HG02938 (cell line): ENCODE measurements around the gene HYOU1.
"Not testable (repeated sequence)": the region's sequence is repeated elsewhere in the genome, so short reads cannot be mapped to it uniquely, and the experiment has no call there.

Experiments
- ATAC-seq: cut with Tn5 transposase; IDR thresholded peaks from one replicate; pipeline ENCODE4 v1.9.1; 2021; ENCODE audit warnings: mild to moderate bottlenecking, moderate library complexity; ENCODE audit not compliant: unreplicated experiment

HYOU1 gene, protein sequence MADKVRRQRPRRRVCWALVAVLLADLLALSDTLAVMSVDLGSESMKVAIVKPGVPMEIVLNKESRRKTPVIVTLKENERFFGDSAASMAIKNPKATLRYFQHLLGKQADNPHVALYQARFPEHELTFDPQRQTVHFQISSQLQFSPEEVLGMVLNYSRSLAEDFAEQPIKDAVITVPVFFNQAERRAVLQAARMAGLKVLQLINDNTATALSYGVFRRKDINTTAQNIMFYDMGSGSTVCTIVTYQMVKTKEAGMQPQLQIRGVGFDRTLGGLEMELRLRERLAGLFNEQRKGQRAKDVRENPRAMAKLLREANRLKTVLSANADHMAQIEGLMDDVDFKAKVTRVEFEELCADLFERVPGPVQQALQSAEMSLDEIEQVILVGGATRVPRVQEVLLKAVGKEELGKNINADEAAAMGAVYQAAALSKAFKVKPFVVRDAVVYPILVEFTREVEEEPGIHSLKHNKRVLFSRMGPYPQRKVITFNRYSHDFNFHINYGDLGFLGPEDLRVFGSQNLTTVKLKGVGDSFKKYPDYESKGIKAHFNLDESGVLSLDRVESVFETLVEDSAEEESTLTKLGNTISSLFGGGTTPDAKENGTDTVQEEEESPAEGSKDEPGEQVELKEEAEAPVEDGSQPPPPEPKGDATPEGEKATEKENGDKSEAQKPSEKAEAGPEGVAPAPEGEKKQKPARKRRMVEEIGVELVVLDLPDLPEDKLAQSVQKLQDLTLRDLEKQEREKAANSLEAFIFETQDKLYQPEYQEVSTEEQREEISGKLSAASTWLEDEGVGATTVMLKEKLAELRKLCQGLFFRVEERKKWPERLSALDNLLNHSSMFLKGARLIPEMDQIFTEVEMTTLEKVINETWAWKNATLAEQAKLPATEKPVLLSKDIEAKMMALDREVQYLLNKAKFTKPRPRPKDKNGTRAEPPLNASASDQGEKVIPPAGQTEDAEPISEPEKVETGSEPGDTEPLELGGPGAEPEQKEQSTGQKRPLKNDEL

DNA sequence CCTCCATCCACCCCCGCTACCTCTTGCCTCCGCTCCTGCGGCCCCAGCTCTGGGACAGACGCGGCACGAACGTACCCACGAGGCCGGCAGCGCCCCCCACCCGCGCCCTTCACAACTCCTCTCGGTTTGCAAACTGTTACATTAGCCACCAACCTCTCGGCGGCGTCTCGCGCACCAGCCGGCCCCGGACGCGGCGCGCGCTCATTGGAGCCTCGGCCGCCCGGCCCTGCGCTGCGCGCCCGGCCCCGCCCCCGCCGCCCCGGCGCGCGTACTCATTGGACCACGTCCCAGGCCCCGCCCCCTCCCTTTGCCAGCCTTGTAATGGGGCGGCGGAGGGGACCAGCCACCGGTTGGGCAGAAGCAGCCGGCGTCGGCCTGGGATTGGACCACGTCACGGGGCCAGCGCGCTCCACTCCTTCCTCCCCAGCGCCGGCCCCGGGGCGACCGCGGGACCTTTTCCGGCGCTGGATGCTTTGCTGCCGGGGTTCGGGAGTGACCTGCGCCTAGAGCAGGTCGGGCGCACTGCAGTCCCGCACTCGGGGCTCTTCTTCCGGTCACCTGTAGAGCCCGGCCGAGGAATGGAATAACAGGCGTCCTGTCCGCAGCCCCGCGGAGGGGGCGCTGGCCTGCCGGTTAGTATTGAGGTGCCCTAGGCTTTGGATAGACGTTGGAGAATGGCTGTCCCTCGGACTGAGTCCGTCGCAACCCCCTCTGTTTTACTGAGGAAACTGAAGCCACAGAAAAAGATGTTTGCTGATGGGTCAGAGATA is at the start of gene HYOU1:
HYOU1 (minus strand) TSS at position 206 of the 770 bp plus-strand sequence. CDS start 1,045 bp downstream, outside the sequence.
- peak; percentile 84 for ATAC-seq

DNA sequence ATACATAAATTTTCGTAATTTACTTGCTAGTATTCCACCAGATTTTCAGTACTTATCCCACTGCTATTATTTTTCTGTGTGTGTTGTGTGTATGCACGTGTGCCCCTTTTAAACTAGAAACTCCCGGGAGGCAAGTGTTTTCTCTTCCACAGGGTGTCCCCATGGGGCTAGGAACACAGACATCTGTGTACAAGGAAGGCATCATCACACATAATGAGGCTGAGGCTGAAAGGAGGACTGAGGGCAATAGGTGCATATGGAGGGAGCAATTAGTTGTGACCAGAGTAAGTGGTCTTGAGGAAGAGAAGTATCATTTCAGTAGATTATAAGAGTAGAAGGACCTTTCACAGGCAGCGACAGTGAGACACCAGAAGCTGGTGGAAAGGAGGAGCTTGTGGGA is 46.8 kb upstream of the HYOU1 start:
- no peak for ATAC-seq

DNA sequence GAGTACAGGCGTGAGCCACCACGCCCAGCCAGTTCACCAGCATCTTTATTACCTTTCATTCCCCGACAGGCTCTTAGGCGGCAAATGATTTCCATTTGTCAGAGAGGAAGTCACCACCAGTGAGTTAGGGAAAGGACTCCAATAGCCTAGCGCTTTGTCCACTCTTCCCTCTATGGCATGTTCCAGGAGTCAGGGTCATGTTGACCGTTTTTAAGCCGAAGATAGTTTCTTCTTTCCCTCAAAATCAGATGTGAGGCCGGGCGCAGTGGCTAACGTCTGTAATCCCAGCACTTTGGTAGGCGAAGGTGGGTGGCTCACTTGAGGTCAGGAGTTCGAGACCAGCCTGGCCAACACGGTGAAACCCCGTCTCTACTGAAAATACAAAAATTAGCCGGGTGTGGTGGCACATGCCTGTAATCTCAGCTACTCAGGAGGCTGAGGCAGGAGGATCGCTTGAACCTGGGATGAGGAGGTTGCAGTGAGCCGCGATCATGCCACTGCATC is 46.2 kb upstream of the HYOU1 start:
- not testable (repeated sequence) for ATAC-seq

DNA sequence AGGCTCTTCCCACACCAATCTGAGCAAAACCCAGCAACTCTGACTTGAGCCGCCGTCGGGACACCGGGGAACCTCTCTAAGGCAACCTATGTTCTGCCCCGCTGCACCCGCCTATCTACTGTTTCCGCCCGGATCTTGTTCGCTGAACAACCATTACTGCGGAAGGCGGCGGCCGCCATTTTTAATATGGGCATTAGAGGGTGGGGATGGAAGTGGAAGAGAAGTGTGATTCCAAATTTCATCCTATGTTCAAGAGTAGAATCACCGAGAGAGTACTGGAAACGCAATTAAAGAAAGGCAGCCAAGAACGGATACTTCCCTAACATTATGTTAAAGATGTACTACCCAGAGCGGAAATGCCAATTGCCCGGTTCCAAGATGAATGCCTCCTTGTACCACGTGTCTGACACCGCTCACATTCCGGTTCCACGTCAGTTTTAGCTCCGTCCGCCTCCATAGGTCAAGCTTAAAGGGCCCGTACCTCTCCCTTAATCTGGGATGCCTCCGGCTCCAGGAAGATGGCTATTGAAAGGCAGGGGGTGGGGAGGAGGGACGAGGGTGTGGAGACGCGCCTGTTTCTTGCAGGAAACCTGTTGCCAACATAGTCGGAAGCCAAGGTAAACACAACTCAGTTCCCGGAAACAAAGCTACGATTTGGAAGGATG is 44.9 kb upstream of the HYOU1 start, which contains the start of gene DPAGT1:
DPAGT1 (minus strand) TSS at position 95 of the 665 bp plus-strand sequence. CDS start 198 bp downstream, outside the sequence.
- ATAC-seq, result peak; percentile 78

DNA sequence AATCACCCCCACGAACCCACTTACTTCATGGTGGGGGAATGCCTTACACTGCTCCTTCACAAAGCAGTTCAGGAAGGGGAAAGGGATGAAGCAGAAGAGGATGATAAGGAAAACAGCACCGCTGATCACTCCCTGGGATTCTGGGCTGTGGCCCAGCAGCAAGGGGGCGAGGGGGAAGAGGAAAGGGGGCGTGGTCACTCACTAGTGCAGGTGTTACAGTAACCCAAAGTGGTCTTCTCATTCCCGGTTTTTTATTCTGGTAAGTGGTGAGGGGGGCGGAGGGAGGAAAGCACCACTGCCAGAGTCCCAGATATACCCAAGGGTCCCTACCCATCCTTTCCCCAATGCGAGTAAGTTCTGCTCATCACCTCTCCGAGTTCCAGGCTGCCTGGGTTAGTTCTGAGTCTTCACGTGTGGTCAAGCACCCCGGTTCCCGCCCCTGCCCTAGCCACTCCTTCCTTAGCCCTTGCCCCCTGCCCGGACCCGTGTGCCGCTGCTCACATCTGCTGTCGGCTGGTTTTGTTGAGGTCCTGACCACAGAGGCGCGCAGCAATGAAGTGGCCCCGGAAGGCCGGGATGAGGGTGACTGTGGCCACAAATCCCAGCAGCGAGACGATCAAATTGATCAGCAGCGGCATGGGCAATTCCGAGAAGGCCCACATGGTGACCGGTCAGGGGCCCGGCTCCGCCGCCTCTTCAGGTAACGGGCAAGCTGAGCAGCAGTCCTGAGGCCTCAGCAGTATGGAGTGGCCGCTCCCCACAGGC is 44.2 kb upstream of the HYOU1 start:
- peak; percentile 12 for ATAC-seq

DNA sequence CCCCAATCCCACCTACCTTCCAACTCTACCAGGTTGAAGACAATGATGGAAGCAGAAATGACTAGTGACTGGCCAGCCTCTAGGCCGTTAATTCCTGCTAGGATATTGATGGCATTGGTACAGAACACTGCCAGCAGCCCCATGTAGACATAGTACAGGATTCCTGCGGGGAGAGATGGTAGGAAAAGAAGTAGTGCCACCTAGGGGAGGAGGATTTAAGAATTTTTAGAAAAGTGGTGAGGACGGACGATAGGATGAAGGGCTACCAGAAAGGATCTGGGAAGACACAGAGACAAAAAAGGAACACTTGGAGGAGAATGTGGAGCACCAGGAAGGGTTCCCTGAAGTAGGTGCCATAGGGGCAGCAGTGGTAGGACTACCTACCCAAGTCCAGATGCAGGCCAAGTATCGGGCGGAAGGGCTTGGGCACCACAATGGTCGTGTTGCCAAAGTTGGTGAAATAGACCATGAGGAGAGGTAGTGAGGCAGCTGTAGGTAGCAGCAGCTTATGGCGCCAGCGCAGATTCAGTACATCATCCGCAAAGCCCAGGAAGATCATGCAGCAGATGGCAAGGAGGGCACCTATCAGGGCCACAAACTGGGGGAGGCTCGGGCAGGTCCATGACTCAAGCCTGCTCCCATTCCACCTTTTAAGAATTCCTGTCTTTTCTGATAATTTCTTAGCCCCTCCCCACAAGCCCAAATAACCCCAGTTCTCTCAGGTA is 43.4 kb upstream of the HYOU1 start:
- no peak for ATAC-seq

DNA sequence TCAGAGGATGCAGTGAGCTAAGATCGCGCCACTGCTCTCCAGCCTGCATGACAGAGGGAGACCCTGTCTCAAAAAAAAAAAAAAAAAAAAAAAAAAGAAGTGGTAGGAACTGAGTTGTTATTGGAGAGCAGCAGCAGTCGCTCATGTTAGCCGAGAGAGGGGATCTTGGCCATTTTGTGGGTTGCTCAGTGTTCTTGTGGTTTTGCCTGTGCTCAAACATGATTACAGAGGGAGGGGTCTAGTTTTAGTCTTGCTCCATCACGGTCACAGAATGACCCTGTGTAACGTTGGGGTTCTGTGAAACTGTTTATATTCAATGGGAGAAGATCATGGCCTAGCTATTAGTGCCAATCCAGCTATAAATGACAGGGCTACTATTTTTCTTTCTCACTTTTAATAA is 42.7 kb upstream of the HYOU1 start:
- ATAC-seq, result no peak

DNA sequence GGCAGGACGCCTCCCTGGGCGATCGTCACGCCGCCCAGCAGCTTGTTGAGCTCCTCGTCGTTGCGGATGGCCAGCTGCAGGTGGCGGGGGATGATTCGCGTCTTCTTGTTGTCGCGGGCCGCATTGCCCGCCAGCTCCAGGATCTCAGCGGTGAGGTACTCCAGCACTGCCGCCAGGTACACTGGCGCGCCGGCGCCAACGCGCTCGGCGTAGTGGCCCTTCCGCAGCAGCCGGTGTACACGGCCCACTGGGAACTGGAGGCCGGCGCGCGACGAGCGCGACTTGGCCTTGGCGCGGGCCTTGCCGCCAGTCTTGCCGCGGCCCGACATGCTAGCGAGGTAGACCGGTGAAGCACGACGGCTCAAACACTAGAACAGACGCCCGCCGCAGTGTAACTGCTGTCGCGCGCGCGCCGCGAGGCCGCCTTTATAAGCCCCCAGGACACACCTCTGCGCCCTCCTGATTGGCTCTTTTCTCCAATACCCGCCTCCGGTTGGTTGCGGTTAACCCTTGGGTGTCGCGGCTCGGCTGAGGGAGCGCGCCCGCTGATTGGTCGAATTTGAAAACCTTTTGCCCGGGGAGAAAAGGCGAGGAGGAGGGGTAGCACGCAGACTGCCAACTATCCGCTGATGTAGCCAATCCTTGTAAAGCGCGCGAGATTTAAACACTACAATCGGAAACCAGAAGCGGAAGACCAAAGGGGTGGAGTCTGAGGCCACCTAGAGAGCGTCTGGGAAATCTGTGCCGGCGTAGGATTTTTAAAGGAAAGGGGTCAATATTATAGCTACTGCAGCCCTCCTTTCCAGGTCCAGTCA is 38.3 kb upstream of the HYOU1 start:
- peak; percentile 79 for ATAC-seq

DNA sequence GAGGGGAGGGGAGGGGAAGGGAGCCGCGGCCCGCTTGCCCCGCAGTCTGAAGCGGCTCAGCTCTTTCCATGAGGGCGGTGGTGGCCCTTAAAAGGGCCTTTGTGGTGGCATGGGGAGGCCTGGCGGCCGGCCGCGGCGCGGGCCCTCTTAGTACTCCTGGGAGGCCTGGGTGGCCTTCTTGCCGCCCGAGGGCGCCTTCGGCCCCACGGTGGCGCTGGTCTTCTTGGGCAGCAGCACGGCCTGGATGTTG is 37.7 kb upstream of the HYOU1 start:
- peak; percentile 30 for ATAC-seq

DNA sequence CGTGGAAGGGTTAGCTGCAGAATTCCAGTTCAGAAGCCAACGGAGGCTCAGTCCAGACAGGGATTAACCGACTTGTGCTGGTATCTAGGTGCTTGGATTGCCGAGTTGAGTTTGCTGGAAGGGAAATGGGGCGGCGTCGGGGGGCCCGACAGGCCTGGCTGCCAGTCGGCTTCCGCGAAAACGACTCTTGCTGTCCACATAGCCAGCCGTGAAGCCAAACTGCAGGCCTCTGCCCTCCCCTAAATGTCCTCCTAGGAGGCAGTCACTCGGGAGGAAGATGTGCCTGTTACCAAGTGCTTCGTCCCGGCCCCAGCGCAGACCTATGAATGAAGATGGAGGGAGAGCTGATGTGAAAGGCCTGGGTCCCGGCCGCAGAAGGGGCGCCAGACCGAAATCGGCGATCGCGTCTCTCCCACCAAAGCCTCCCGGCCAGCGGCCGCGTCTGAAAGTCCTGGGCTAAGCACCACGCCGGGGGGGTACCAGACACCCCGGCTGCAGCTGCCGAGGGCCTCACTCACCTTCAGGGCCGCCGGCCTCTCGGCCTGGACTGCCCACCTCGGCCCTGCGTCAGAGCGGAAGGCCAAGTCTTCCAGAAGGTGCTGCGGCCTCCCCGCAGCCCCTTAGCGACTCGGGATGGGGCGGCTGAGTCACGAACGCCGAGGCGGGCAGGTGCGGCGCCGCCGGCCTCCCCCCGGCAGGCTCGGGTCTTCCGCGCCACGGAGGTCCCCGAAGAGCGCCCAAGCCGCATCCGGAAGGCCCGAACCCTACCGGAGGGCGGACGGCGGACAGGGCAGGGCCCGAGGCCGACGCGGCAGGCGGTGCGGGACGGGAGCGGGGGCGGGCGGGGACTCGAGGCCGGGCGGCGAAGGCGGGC is 37.2 kb upstream of the HYOU1 start:
- peak; percentile 4 for ATAC-seq

DNA sequence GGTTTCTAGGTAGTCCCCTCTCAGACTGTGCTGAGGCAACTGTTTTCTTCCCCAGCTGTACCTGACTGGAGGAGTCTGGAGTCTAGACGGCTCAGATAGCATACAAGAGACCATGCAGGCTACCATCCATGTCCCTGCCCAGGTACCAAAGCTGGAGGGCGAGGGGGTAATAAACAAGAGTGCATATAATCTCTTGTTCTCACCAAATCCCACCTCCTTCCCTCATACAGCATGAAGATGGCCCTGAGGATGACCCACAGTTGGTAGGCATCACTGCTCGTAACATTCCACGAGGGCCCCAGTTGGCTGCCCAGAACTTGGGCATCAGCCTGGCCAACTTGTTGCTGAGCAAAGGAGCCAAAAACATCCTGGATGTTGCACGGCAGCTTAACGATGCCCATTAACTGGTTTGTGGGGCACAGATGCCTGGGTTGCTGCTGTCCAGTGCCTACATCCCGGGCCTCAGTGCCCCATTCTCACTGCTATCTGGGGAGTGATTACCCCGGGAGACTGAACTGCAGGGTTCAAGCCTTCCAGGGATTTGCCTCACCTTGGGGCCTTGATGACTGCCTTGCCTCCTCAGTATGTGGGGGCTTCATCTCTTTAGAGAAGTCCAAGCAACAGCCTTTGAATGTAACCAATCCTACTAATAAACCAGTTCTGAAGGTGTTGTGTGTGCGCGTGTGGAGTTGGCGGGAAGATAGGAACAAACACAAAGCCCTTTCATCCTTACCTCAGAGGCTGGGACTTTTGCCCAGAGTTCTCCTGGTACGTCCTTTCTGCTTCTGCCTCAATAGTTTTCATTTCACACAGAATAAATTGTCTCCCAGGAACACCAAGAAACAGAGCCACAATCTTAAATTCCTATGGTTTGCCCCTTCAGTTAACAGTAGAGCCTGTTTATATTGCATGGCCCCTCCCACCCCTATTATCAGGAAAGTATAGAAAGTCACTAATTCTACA is 36.2 kb upstream of the HYOU1 start:
- no peak for ATAC-seq

DNA sequence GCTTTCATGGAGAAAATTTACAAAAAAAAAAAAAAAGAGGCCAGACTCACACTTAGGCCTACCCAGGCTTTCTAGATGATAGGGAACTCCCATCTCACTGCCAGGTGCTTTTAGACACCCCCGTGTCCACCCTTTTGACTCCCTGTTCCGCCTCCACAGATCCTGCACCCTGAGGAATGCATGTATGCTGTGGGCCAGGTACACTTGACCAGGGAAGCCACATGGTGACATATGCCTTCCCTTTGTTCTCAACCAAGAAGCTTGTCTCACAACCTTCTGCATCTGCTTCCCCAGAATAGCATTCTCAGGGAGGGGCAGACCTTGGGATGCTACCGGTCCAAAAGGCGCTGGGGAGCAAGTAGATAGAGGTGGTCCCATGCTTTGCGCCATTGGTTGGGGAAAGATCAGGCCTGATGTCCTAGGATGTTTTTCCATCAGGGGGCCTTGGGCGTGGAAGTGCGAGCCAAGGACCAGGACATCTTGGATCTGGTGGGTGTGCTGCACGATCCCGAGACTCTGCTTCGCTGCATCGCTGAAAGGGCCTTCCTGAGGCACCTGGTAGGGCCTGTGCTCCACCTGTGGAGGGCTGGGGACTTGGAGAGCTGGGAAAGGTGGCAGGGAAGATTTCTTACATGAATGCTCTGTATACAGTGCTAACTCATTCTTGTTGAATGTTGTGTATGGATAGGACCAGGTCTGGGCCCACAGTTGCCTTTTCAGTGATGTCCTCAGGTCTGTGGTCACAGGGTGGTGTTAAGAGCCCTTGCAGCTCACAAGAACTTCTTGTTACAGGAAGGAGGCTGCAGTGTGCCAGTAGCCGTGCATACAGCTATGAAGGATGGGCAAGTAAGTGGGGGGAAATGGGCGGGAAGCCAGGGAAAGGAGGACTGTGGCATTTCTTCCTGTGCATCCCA is 35.2 kb upstream of the HYOU1 start:
- ATAC-seq, result no peak

DNA sequence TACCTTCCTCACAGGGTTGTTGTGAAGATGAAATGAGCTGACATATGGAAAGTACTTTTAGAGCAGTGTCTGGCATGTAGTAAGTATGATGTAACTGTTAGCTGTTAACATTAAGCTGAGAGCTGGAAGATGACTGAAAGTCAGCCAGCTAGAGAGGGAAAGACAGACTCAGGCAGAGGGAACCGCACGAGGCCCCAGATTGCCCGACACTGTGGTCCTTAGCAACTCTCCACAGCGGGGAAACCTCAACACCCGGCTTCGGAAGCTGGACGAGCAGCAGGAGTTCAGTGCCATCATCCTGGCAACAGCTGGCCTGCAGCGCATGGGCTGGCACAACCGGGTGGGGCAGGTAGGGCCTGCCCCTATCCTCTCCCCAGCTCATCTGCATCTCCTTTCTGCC is 34.2 kb upstream of the HYOU1 start:
- ATAC-seq, result no peak

DNA sequence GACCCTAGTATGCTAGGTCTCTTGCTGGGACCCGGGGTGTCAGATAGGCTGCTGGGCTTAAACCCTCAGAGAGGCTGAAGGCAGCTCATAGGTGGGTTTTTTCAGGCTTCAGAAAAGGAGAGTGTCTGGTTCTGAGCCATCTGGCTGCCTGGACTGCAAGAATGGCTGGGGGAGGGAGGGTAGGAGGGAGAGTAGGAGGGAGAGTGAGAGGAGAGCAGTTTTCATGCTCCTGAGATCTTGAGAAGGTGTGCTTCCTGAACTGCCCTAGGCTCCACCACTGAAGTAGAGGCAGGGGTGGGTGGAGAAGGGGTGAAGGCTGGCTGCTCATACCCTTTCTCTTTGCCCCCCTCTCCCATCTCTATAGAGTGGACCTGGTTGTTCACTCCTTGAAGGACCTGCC is 32.3 kb upstream of the HYOU1 start:
- ATAC-seq, result no peak

DNA sequence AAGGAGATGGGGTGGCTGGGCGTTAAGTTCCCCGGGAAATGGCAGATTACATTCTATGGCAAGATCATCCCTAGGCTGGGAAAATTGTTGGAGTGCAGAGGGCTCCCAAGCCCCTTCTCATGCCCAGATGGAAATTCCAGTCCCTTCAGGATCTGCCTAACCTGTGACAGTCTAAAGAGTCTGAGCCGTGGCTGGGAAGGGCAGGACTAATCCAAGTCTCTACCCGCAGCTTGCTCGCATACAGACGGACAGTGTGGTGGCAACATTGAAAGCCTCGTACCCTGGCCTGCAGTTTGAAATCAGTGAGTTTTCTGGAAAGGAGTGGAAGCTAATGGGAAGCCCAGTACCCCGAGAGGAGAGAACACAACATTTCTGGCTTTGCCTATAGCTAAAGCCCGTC is 31.4 kb upstream of the HYOU1 start:
- no peak for ATAC-seq
